Stimulated activated CD8-positive, alpha-beta memory T cell treated with anti-CD3 and anti-CD28 coated beads, Interleukin-7, amount 100 ng/mL, for 24 hours (primary cell): ENCODE measurements around the gene C11orf21.

Source experiments
- DNase-seq: peaks from one replicate; pipeline ENCODE4 v3.0.0-alpha.2; 2020; ENCODE audit warnings: low read depth

C11orf21 gene

DNA sequence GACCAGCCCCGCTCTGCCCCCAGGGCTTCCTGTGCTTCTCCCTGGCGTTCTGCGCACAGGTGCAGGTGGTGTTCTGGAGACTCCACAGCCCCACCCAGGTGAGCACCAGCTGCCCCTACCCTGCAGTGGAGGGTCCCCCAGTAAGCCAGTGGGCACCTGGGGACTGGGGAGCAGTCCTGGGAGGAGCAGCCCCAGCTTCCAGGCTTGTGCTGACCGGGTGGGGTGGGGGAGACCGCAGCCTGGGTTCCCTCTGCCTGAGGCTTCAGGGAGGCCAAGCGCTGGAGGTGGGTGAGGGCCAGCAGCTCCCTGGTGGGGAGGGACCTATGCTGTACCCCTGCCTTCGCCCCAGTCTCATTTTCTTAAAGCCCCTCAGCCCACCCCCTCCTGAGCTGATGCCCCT lies 7.0 kb upstream of the C11orf21 start:
- DNase-seq: no peak

GRCh38 chr11:2307501-2308331 lies 6.0 kb upstream of the C11orf21 start:
- no peak for DNase-seq

- DNase-seq: no peak
Observed at GRCh38 chr11:2306877-2307500, 5.3 kb upstream of the C11orf21 start.

DNA sequence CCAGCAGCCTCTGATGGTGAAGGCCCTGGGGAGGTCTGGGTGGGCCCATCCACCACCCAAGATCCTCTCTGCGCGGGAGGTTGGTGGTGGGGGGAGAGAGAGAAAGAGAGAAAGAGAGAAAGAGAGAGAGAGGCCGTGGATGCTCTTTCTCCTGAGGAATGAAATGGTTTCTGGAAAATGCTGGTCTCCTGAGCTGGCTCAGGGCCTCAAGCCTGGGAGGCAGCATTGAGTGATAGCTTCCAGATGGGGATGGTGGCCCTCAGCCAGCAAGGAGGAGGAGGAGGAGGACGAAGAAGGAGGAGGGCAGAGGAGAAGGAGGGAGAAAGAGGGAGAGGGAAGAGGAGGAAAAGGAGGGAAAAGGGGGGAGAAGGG lies 4.7 kb upstream of the C11orf21 start:
- DNase-seq: no peak

DNA sequence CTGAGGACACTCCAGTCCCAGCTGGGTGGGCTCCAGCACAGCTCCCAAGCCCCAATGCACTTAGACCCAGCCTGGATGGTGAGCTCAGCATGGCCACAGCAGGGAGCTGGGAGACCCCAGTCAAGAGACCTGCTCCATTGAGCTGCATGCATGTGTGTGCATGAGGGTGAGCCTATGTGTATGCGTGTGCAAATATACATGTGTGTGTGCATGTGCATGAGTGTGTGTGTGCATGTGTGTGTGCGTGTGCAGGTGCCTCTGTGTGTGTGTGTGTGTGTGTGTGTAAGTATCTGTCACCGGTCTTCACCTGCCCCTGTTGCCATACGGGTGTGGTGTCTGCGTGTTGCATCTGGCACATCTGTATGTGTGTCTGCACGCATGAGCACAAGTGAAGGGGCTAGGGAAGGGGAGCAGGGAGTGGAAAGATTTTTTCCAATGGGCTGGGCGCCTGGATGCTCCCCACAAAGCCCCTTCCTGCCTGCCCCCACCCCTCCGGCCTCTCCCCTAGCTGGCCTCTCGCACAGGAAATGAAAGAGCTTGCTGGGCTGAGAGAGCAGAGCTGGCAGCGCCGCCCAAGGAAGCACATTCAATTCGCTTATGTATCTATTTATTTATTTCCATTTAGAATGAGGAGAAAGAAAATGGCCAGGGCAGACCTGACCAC lies 4.2 kb upstream of the C11orf21 start:
- DNase-seq: no peak

DNA sequence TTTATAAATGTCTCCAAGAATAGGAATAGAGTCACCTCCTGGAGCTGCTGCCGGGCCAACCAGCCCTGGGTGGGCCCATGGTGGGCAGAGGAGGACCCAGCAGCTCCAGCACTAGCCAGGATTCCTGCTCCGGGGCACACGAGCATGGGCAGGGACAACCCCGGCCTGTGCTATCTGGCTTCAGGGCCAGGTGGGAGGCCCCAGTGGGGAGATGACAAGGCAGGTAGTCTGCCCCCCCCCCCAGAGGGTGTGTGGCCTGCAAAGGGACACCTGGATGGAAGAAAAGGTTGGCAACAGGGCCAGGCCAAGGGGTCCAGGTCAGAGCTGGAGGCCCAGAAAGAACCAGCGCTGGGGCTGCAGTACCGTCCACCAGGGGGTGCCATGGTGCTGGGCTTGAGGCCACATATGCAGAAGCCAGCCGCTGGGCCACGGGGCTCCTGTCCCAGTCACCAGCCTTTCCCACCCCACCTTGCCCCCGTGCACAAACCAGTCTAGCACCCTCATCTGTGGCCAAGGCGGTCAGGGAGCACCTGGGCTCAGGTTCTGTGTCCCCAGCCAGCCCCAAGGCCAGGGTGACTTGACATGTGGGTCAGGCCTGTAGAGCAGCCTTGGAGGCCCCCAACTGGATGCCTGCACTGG lies 3.5 kb upstream of the C11orf21 start:
- peak; percentile 76 for DNase-seq

GRCh38 chr11:2304506-2305139 lies 2.9 kb upstream of the C11orf21 start:
- DNase-seq: no peak

DNA sequence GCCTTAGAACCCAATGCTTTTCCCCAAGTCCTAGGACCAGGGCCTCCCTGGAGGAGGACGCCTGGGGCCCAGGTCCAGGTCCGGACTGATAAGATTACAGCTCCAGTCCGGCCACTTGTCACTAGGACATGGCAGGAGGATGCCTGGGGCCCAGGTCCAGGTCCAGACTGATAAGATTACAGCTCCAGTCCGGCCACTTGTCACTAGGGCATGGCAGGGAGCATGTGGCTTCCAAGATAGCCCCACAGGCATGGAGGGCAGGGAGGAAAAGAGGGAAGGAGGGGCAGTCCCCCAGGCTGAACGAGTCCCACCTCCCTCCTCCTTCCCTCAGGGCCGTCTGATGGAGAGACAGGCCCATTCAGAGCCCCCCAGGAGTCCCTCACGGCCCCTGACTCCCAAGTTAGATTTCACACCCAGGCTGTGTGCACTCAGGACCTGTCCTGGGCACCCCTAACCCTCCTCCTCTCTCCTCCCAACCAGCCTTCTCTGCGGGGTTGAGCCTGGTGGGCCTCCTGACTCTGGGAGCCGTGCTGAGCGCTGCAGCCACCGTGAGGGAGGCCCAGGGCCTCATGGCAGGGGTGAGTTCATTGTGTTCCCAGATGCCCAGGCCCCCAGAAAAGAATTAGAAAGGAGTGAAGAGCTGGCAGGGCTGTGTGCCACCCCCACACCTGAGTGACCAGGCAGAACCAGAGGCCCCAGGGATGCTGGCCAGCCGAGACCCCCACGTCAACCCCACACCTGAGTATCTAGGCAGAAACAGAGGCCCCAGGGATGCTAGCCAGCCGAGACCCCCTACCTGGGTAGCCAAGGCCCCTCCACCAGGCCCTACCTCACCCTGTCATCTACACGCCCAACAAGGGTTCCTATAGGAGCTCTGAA lies 2.1 kb upstream of the C11orf21 start:
- no peak for DNase-seq

DNA sequence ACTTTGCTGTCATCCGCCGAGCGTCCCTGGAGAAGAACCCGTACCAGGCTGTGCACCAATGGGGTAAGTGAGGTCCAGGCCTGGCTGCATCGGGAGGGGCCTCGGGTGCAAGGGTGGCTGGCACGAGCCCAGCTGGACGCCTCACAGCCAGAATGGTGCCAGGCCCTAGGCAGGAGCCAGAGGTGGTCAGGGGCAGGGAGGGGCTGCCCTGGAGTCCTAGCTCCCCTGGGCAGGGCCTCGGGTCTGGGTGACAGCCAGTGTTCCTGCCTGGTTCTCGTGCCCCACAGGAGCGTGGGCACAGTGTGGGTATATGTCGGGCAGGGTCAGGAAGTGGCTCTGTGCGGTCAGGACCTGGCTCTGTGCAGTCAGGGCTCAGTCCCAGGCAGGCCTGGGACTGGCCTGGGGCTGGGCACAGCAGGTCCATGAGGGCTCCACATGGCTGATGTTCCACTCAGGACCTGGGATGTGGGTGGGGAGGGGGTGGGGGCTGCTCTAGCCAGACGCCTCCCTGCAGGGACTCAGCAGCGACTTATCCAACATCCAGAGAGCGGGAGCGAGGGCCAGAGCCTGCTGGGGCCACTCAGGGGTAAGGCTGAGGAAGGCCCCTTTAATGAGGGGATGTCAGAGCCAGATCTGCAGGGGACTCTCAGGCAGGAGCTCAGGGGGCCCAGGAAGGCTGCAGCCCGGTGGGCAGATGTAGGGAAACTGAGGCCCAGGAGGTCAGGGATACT lies 1.3 kb upstream of the C11orf21 start:
- DNase-seq: no peak

GRCh38 chr11:2302306-2302895 lies 683 bp upstream of the C11orf21 start:
- DNase-seq: no peak

- DNase-seq: no peak
Observed at GRCh38 chr11:2300936-2301630, 635 bp downstream of the C11orf21 start.

GRCh38 chr11:2300290-2300935 lies 1.3 kb downstream of the C11orf21 start:
- DNase-seq: no peak

DNA sequence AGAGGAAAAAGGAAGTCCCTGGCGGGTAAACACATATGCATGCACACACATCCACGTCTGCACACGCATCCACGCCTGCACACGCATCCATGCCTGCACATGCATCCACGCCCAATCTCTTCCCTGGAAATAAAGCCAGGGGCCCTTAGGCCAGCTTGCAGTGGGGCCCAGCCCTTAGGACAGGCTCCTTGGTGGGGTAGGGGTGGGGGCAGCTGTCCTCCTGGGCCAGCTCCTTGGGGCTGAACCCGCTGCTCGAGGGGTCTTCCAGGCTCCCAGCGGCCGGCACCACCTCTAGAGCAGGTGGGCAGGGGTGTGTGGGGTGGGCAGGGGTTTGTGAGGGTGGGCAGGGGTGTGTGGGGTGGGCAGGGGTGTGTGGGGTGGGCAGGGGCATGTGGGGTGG lies 1.9 kb downstream of the C11orf21 start:
- no peak for DNase-seq

GRCh38 chr11:2298795-2299761 lies 2.6 kb downstream of the C11orf21 start:
- DNase-seq: no peak

GRCh38 chr11:2298131-2298794 lies 3.5 kb downstream of the C11orf21 start:
- no peak for DNase-seq

DNA sequence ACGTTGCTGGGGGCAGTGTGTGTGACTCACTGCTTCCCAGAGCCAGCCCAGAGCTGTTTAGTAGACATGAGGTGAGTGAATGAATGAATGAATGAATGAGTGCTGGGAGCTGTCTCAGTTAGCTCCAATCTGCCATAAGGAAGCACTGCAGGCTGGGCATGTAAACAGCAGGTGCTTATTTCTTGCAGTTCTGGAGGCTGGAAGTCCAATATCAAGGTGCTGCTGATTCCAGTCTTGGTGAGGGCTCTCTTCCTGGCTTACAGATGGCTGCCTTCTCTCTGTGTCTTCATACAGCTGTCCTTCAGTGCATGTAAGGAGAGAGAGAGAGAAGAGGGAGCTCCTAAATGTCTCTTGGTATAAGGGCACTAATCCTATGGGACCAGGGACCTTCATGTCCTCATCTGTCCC lies 4.1 kb downstream of the C11orf21 start:
- no peak for DNase-seq

DNA sequence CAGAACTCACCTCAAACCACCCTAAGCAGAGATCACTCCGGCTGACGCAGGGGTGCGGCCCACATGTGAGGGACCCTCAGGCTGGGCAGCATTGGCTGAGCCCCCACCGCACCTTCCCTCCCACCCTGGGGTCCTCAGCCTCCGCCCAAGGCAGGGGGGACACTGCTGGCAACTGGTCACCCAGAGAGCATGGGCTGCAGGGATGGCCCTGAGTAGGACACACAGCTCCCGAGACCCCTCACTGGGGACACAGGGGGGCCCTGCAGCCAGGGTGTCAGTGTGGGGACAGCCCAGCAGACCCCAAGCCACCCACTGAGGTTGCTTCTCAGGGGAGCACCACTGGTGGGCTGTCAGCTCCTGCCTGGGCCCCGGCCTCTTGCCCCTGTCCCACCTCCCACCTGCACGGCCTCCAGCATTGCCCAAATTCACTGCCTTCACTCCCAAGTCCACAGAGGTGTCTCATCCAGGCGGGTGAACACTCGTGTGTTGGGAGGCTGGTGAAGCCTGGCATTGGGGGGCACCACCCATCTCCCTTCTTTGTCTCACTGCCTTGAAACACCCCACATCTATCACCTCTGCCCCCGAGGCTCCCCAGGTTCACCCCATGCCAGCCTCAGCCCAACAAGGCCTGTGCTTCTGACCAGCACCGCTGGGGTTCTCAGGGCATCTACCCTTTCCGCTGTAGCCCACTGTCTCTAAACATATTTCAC lies 4.7 kb downstream of the C11orf21 start:
- DNase-seq: no peak
